Testis (tissue), 2 donors: Measurements from ENCODE around the gene RNU6-1.

Experiments used
- POLR2A ChIP-seq: fragments of 450-650 bp; IDR thresholded peaks from one replicate; pipeline ENCODE4 v1.6.1; 2017; ENCODE audit warnings: antibody characterized with exemption, mild to moderate bottlenecking, moderate library complexity
- TF ChIP-seq, protein P1 (sequence below), 3 experiments: fragments of 450-650 bp in 2 of 3; fragments of 200-600 bp in 1 of 3; sonication (generic) in 1 of 3; IDR thresholded peaks; one replicate each; pipeline ENCODE4 v1.5.1; 2016 to 2019; ENCODE audit warnings: antibody characterized with exemption in 3 of 3, mild to moderate bottlenecking in 2 of 3, moderate library complexity in 1 of 3

DNA sequence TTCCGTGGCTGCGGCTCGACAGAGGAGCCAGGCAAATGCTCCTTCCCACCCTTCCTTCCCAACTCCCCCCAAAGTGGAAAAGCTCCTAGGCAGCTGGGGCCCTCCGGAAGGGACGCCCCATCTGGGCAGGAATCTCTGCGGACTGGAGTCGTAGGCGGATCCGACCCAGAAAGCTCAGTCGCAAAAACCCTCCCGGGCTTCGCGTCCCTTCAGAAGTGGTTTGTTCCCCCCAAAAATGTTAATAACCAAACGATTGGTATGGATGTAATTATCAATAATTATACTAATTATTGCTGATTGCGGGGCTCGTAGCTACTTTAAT lies 3.8 kb downstream of the RNU6-1 start:
- TF ChIP-seq, protein P1, sequence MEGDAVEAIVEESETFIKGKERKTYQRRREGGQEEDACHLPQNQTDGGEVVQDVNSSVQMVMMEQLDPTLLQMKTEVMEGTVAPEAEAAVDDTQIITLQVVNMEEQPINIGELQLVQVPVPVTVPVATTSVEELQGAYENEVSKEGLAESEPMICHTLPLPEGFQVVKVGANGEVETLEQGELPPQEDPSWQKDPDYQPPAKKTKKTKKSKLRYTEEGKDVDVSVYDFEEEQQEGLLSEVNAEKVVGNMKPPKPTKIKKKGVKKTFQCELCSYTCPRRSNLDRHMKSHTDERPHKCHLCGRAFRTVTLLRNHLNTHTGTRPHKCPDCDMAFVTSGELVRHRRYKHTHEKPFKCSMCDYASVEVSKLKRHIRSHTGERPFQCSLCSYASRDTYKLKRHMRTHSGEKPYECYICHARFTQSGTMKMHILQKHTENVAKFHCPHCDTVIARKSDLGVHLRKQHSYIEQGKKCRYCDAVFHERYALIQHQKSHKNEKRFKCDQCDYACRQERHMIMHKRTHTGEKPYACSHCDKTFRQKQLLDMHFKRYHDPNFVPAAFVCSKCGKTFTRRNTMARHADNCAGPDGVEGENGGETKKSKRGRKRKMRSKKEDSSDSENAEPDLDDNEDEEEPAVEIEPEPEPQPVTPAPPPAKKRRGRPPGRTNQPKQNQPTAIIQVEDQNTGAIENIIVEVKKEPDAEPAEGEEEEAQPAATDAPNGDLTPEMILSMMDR (IDR thresholded peaks at IDR 0.05): no peak
- no peak for TF ChIP-seq POLR2A
